Right lobe of liver (tissue), 4 donors: ENCODE data around the gene TSNAX.

ENCODE experiments used
- POLR2A ChIP-seq: fragments of 450-650 bp; IDR thresholded peaks from one replicate; pipeline ENCODE4 v1.6.1; 2017; ENCODE audit warnings: antibody characterized with exemption, mild to moderate bottlenecking
- TF ChIP-seq, protein P1 (sequence below), 4 donors: fragments of 200-600 bp in 3 of 4; fragments of 450-650 bp in 1 of 4; IDR thresholded peaks; one replicate each; pipeline versions ENCODE4 v1.5.1 to v1.8.0; 2016 to 2022; ENCODE audit warnings: antibody characterized with exemption in 4 of 4, mild to moderate bottlenecking in 2 of 4
- donor health status: DM: no; HTN: no; CAD: no.
- donor health status: DM: no; HTN: no; CAD: no.
- donor health status: DM: no; HTN: yes; CAD: no.

DNA sequence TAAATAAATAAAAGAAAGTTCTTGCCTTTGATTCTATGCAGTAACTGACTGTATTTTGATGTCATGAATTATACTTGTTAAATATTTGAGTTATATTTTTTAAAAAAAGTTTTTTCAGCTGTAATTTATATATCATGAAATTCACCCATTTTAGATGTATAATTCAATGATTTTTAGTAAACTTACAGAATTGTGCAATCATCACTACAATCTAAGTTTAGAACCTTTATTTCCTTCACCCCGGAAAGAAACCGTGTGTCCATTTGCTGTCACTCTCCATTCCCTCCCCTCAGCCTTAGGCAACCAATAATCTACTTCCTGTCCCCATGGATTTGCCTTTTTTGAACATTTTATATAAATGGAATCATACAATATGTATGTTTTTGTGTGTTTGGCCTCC, 65.7 kb downstream of the TSNAX start:
- TF ChIP-seq, protein P1, sequence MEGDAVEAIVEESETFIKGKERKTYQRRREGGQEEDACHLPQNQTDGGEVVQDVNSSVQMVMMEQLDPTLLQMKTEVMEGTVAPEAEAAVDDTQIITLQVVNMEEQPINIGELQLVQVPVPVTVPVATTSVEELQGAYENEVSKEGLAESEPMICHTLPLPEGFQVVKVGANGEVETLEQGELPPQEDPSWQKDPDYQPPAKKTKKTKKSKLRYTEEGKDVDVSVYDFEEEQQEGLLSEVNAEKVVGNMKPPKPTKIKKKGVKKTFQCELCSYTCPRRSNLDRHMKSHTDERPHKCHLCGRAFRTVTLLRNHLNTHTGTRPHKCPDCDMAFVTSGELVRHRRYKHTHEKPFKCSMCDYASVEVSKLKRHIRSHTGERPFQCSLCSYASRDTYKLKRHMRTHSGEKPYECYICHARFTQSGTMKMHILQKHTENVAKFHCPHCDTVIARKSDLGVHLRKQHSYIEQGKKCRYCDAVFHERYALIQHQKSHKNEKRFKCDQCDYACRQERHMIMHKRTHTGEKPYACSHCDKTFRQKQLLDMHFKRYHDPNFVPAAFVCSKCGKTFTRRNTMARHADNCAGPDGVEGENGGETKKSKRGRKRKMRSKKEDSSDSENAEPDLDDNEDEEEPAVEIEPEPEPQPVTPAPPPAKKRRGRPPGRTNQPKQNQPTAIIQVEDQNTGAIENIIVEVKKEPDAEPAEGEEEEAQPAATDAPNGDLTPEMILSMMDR (IDR thresholded peaks at IDR 0.05): no peak
- TF ChIP-seq POLR2A: no peak
